HG03558 (cell line): ENCODE measurements around the gene CD82.
A peak's percentile ranks its signal among the peaks of the same experiment; 100 is the strongest.

Source experiments
- ATAC-seq: cut with Tn5 transposase; IDR thresholded peaks from one replicate; pipeline ENCODE4 v1.9.1; 2021; ENCODE audit warnings: moderate number of reproducible peaks; ENCODE audit not compliant: unreplicated experiment; ENCODE audit errors: extremely low read depth

CD82 gene, protein sequence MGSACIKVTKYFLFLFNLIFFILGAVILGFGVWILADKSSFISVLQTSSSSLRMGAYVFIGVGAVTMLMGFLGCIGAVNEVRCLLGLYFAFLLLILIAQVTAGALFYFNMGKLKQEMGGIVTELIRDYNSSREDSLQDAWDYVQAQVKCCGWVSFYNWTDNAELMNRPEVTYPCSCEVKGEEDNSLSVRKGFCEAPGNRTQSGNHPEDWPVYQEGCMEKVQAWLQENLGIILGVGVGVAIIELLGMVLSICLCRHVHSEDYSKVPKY

GRCh38 chr11:44565211-44565952, at the start of gene CD82:
Gene CD82 (plus strand): TSS chr11:44565663. CDS start chr11:44594663, 29,000 bp downstream.
- peak; percentile 49 for ATAC-seq

DNA sequence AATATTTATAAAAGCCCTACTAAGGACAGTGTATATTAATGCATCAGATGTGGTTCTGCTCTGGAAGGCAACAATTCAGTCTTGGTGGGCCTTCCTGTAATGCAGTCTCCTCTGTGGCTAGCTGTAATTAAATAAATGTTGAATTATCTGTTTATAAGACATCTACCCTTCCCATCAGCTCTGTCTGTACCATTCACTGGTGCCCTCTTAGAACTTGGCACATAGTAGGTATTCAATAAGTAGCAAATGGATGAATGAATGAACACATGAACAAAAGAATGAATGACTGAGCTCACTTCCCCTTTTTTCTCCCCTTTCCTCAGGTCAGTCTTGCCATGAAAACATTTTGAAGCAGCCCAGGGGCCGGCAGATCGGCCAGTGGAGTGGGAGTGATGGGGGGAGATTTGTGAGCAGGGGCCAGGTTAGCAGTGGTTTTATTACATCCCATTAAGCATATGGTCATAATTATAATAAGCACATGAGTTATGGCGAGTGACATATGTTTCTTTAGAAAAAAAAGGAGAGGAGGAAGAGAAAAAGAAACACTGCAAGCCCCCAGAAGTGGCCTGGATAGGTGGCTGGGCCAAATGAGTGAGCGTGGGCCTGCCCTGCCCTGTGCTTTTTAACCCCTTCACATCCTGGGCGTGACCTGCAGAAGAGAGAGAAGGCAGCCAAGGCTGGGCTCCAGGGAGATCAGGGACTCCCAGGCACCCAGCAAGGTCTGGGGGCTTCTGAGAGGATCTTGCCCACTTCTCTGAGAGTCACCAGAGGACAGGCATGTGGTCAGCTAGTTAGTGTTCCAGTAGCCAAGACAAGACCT, 48.6 kb upstream of the CD82 start:
- ATAC-seq, result no peak

DNA sequence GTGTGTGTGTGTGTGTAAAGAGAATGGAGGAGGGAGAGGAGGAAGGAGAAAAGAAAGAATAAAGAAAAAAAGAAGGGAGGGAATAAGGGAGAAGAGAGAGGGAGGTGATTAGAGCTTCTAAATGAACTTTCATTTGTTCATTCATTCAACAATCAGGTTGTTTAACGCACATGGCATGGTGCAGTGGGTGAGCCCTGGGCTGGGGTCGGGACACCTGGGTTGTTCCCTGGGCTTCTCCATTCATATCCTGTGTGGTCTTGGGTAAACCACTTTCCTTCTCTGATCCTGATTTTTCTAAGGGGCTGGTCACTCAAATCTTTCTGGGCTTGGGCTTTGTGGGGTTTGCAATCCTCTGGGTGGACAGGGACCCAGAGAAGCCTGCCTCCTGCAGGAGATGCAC, 47.9 kb upstream of the CD82 start:
- ATAC-seq, result no peak

GRCh38 chr11:44518968-44519550, 46.4 kb upstream of the CD82 start:
- ATAC-seq, result no peak

- no peak for ATAC-seq
Observed at GRCh38 chr11:44519989-44520737, 45.3 kb upstream of the CD82 start.

DNA sequence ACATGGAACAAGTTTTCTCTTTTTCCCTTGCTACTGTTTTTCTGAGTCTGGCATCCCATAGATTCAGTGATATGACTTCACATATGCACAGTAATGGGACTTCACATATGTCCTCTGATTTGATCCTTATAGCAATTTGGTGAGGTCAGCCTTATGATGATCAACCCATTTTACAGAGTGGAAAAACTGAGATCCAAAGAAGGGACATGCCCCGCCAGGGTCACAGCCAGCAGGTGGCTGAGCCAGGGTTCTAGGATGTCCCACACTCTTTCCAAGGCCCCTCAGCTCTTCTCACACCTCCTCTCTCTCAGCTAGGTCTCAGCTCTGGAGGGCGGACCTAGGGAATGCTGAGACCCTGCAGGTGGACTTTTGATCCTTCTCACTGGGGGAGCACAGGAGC, 44.3 kb upstream of the CD82 start:
- ATAC-seq, result no peak

GRCh38 chr11:44522294-44522693, 43.2 kb upstream of the CD82 start:
- ATAC-seq, result no peak

DNA sequence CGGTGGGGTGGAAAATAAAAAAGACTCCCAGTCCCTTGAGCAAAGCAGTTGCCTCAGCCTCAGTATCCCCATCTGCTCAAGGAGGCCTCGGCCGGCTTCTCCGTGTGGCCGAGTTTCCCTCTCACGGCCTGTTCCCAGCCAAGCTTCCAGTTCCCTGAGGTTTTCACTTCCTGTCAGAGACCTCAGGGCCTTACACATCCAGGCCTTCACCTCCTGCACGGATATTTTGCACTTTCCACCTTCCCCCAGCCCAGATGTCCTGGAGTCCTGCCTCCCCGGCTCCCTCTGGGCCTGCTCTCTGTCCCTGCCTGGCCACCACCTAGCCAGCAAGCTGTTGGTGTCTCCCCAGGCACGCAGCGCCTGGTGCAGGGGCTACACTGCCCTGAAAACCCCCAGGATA, 41.1 kb upstream of the CD82 start:
- no peak for ATAC-seq

- no peak for ATAC-seq
Observed at GRCh38 chr11:44524751-44525201, 40.7 kb upstream of the CD82 start.

GRCh38 chr11:44525473-44526252, 39.8 kb upstream of the CD82 start:
- no peak for ATAC-seq

DNA sequence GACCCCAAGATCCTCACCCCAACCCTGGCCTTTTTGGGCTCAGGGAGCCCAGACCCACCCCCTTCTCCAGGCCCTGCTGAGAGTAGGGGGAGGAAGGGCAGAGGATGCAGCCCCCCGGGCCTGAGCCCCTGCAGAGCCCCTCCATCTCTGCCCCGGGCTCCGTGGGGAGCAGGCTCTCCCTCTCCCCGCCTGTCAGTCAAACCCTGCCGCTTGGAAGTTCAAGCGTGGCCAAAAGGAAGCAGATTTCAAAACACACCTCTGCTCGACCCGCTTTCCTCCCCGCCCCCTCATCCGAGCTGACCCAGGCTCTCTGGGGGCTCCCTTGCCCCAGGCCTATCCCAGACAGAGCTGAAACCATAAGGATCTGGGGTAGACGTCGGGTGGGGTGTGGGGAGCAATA, 39.0 kb upstream of the CD82 start:
- no peak for ATAC-seq

DNA sequence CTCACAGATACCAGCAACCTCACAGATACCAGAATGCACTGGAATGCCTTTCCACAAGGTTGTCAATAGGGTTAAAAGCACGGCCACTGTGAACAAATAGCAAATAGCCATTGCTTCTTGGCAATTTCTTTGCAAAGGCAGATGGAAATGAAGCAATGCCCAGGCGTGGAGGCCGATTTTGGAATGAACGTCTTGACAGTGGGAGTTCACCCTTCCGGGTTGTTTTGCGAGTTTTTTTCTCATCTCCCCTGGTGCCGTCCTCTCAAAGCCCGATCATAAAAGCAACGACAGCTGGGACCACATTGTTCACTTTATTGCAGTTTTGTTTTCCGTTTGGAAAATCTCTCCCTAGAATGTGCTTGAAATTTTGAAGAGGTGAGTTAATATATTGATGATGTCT, 38.0 kb upstream of the CD82 start:
- no peak for ATAC-seq

- ATAC-seq, result no peak
Observed at GRCh38 chr11:44528103-44528502, 37.4 kb upstream of the CD82 start.

- no peak for ATAC-seq
Observed at GRCh38 chr11:44528581-44528980, 36.9 kb upstream of the CD82 start.

DNA sequence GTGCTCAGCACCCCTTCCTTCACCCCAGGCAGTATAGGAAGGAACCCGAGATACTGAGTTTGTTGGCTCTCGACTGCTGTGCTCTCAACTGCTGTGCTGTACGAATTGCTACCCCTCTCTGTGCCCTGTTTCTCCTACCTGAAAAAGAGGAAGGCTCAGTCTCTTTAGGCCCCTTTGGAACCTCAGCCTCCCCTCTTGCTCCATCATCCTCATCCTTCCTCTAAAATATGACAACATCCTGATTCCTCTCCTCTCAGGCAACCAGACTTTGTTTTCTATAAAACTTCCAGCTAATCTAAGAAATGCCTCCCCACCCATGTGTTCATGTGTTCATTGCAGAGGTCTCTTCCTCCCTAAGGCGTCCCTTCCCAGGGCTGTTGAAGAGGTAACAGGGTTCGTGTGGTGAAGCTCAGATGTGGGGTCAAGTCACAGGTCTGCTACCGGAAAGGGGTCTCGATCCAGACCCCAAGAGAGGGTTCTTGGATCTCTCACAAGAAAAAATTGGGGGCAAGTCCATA, 35.5 kb upstream of the CD82 start:
- no peak for ATAC-seq

- no peak for ATAC-seq
Observed at GRCh38 chr11:44530413-44531115, 34.9 kb upstream of the CD82 start.

DNA sequence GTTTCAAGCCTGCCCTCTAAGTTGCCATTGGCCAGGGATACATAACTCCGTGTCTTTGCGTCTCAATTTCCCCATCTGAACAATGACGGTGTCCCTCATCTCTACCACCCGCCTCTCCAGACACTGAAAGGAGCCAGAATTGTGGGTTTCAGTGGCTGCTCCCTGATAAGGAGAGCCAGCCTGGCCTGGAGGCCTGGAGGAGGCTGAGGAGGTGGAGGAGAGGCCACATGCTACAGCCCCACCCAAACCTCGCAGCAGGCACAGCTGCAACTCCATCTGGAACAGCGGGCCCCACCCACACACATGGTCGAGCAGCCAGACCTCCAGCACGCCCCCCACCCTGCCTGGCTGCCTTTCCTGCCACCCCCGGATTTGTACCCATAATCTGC, 34.4 kb upstream of the CD82 start:
- no peak for ATAC-seq

DNA sequence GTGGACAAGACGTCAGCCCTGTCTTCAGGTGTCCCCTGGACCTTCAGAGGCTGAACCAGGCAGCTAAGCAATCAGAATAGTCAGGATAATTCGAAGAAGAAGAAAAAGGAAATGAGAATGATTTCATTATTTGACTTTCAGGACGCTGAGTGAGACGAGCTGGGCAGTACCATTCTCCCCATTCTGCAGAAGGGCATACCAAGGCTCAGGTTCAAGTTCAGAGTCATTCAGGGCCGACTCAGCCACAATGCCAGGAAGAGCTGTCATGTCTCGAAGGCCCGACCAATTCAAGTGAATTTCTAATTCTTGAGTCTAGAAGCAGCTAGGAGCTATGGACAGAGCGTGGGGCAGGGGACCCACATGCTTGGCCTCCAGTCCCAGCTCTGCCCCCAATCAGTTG, 33.8 kb upstream of the CD82 start:
- no peak for ATAC-seq
